T-helper 1 cell treated with Interleukin-12 subunit alpha and Interleukin-12 subunit beta and Interleukin-4 antibody, amounts not matched to agents 30 μg/mL and 1 μg/mL, for 36 hours (primary cell): ENCODE data around the gene TMEM259.
A peak's percentile ranks its signal among the peaks of the same experiment; 100 is the strongest.

Experiments used
- H3K27ac Mint-ChIP-seq: one replicate; pipeline ENCODE4 v1.8.0; 2021; ENCODE audit warnings: mild to moderate bottlenecking, mixed read lengths
- H3K27me3 Mint-ChIP-seq: one replicate; pipeline ENCODE4 v1.8.0; 2021; ENCODE audit warnings: low read depth, mixed read lengths
- H3K36me3 Mint-ChIP-seq: one replicate; pipeline ENCODE4 v1.8.0; 2021; ENCODE audit warnings: low read depth, mixed read lengths
- H3K4me1 Mint-ChIP-seq: one replicate; pipeline ENCODE4 v1.8.0; 2021; ENCODE audit warnings: low read depth, mixed read lengths
- H3K4me3 Mint-ChIP-seq: one replicate; pipeline ENCODE4 v1.8.0; 2021; ENCODE audit warnings: mild to moderate bottlenecking, moderate library complexity, mixed read lengths
- H3K9me3 Mint-ChIP-seq: one replicate; pipeline ENCODE4 v1.8.0; 2021; ENCODE audit warnings: mixed read lengths

The TMEM259 gene

DNA sequence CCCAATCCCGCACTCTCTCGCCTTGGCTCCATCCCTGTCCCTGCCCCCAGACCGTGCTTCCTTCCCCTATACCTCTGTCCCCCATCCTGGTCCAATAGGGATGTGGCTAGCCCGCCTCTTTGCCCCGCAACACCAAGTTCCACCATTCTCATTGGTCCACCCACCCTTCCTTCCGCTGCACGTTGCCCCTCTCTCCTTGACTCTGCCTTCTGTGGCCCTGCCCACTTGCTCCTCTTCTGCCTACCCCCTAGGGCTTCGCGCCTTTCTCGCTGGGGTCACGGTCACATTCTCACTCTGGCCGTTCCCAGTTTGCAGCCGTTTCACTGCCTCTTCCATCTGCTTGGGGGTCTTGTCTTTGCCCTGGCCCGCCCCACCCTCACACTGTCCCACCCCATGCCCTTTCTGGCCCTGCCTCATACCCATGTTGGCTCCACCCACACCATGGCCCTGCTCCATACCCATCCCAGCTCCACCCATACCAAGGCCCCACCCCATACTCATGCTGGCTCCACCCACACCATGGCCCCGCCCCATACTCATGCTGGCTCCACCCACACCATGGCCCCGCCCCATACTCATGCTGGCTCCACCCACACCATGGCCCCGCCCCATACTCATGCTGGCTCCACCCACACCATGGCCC, 41.6 kb upstream of the TMEM259 start:
- peaks cover 5% of the 10 kb centered on the region for H3K36me3 Mint-ChIP-seq
- H3K27me3 Mint-ChIP-seq, result no peaks in the 10 kb centered on the region
- no peaks in the 10 kb centered on the region for H3K9me3 Mint-ChIP-seq
- no peak overlapping the region for H3K4me3 Mint-ChIP-seq
- H3K4me1 Mint-ChIP-seq, result peaks cover 22% of the 10 kb centered on the region
- H3K27ac Mint-ChIP-seq, result no peak overlapping the region

DNA sequence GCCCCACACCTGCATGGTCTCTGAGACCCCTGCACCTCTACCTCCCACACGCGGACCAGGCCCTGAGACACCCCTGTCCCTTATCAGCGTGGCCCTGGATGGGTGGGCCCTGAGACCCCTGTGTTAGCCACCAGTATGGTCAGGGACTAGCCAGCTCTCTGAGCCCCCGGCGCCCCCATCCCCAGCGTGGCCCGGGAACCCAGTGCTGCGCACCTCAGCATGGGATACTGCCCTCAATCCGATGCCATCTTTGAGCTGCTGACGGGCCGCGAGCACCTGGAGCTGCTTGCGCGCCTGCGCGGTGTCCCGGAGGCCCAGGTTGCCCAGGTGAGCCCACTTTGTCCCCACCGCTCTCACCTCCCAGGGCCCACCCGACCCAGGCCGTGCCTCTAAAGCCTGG, 41.1 kb upstream of the TMEM259 start:
- Mint-ChIP-seq H3K4me1 (peaks cover 28% of the 10 kb centered on the region), H3K4me3 (no peak overlapping the region), H3K9me3 (no peaks in the 10 kb centered on the region), H3K27ac (no peak overlapping the region), H3K27me3 (no peaks in the 10 kb centered on the region), H3K36me3 (peaks cover 10% of the 10 kb centered on the region)

DNA sequence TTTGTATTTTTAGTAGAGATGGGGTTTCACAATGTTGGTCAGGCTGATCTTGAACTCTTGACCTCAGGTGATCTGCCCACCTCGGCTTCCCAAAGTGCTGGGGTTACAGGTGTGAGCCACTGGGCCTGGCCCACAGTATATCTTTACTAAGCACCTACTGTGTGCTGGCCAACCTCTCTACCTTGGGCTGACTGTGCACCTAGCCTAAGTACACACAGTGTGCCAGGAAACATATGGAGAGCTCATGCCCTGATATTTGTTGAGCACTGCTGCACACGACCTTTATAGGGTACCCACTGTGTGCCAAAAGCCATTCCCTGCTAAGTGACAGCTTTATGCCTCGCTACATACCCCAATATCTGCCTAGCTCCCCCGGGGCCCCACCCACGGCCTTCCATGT, 39.8 kb upstream of the TMEM259 start:
- no peaks in the 10 kb centered on the region for H3K27me3 Mint-ChIP-seq
- no peak overlapping the region for H3K27ac Mint-ChIP-seq
- peaks cover 28% of the 10 kb centered on the region for H3K4me1 Mint-ChIP-seq
- no peak overlapping the region for H3K4me3 Mint-ChIP-seq
- H3K36me3 Mint-ChIP-seq, result peaks cover 18% of the 10 kb centered on the region
- H3K9me3 Mint-ChIP-seq, result no peaks in the 10 kb centered on the region

DNA sequence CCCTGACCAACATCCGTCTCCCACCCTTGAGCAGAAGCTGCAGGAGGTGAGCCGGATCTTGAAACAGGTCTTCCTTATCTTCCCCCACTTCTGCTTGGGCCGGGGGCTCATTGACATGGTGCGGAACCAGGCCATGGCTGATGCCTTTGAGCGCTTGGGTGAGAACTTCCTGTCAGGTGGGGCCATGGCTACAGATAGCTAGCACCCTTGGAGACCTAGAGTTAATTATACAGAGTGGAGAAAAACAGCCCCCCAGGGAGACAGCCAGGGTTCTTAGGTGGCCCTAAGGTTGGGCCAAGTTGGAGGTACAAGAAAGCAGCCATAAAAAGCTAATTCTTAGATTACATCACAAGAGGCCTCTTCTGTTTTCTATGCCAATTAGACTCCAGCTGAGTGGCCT, 37.2 kb upstream of the TMEM259 start:
- H3K9me3 Mint-ChIP-seq, result no peaks in the 10 kb centered on the region
- no peaks in the 10 kb centered on the region for H3K27me3 Mint-ChIP-seq
- peaks cover 18% of the 10 kb centered on the region for H3K36me3 Mint-ChIP-seq
- H3K27ac Mint-ChIP-seq, result peak overlapping the region; percentile 21
- H3K4me1 Mint-ChIP-seq, result peaks cover 16% of the 10 kb centered on the region
- H3K4me3 Mint-ChIP-seq, result no peak overlapping the region

DNA sequence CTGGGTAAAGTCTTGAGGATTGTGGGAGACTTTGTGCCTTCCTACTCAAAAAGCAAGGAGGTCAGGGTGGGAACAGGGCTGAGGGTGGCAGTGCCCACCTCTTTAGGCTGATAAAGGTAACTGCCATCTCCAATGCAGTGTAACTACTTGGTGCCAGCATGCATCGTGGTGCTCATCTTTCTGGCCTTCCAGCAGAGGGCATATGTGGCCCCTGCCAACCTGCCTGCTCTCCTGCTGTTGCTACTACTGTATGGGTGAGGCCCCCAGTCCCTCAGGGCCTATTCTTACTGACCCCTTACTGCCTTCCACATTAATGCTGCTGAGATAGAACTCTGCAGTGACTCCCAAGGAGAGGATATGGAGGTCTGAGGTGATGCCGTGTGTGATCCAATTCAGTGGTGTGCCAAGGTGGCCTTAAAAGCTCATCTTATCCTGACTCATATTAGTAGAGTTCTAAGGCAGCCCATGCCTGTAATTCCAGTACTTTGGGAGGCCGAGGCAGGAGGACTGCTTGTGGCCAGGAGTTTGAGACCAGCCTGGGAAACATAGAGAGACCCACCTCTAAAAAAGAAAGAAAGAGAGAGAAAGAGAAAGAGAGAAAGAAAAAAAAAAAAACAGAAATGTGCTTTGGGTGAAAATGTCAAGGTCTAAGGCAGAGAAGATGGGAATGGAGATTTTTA, 36.4 kb upstream of the TMEM259 start:
- H3K4me3 Mint-ChIP-seq, result peak overlapping the region; percentile 12
- peak overlapping the region; percentile 79 for H3K27ac Mint-ChIP-seq

DNA sequence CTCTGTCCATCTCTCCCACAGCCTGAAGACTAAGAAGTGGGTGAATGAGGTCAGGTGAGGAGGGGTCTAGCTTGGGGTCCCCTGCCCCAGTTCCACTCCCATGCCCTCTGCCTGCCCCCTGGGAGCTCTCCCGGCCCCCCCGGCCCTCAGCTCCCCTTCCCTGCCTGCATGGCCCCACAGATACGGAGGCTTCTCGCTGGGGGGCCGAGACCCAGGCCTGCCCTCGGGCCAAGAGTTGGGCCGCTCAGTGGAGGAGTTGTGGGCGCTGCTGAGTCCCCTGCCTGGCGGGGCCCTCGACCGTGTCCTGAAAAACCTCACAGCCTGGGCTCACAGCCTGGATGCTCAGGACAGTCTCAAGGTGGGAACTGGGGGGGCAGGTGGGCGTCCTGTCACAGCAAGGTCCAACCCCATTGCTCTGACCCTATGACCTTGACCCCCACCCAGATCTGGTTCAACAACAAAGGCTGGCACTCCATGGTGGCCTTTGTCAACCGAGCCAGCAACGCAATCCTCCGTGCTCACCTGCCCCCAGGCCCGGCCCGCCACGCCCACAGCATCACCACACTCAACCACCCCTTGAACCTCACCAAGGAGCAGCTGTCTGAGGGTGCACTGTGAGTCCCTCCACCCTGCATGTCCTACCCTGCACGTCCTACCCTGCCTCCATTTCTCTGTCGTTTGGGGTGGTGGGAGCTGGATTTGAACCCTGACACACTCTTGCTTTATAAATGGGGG, 35.1 kb upstream of the TMEM259 start:
- Mint-ChIP-seq H3K4me3 (no peak overlapping the region), H3K4me1 (peaks cover 17% of the 10 kb centered on the region), H3K27me3 (no peaks in the 10 kb centered on the region), H3K36me3 (peaks cover 18% of the 10 kb centered on the region), H3K9me3 (no peaks in the 10 kb centered on the region), H3K27ac (no peak overlapping the region)

More for the DNA sequence above, 36.4 kb upstream of the TMEM259 start:
- Mint-ChIP-seq H3K36me3 (peaks cover 18% of the 10 kb centered on the region), H3K9me3 (no peaks in the 10 kb centered on the region), H3K4me1 (peaks cover 15% of the 10 kb centered on the region), H3K27me3 (no peaks in the 10 kb centered on the region)

DNA sequence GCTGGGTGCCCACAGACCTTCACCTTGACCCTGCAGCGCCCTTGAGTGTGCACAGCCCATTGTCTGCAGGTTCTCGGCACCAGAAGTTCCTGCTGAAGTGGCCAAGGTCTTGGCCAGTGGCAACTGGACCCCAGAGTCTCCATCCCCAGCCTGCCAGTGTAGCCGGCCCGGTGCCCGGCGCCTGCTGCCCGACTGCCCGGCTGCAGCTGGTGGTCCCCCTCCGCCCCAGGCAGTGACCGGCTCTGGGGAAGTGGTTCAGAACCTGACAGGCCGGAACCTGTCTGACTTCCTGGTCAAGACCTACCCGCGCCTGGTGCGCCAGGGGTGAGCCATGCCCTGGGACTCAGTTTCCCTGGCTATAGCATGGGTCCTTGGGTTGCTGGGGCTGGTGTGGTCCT, 34.1 kb upstream of the TMEM259 start:
- no peaks in the 10 kb centered on the region for H3K9me3 Mint-ChIP-seq
- H3K4me1 Mint-ChIP-seq, result peaks cover 17% of the 10 kb centered on the region
- H3K36me3 Mint-ChIP-seq, result peaks cover 18% of the 10 kb centered on the region
- H3K4me3 Mint-ChIP-seq, result no peak overlapping the region
- H3K27ac Mint-ChIP-seq, result no peak overlapping the region
- H3K27me3 Mint-ChIP-seq, result no peaks in the 10 kb centered on the region

DNA sequence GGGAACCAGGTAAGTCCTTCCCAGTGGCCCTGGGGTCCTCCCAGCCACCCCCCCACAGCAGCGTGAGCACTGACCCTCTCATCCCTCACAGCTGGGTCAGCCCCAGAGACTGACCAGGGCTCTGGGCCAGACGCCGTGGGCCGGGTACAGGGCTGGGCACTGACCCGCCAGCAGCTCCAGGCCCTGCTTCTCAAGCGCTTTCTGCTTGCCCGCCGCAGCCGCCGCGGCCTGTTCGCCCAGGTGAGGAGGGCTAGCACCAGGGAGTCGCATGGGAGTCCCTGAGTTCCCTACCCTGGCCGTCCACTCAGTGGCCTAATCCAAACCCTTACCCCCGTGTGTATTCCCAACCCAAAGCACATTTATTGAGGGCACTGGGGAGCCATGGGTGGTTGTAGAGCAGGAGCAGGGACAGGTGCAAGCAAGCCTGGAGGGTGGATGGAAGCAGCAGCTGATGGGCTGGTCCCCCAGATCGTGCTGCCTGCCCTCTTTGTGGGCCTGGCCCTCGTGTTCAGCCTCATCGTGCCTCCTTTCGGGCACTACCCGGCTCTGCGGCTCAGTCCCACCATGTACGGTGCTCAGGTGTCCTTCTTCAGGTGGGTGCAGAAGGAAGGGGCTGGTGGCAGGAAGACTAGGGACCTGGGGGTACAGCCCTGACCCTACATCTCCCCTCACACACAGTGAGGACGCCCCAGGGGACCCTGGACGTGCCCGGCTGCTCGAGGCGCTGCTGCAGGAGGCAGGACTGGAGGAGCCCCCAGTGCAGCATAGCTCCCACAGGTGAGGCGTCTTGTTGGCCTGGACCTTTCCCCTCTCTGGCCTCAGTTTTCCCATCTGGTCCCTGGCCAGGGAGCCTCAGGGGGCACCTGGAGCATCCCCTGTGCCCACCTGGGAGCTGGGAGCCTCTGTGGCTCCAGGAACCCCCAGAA, 33.4 kb upstream of the TMEM259 start:
- no peak overlapping the region for H3K27ac Mint-ChIP-seq
- no peak overlapping the region for H3K4me3 Mint-ChIP-seq
- H3K27me3 Mint-ChIP-seq, result no peaks in the 10 kb centered on the region
- H3K4me1 Mint-ChIP-seq, result peaks cover 17% of the 10 kb centered on the region
- peaks cover 18% of the 10 kb centered on the region for H3K36me3 Mint-ChIP-seq
- no peaks in the 10 kb centered on the region for H3K9me3 Mint-ChIP-seq

DNA sequence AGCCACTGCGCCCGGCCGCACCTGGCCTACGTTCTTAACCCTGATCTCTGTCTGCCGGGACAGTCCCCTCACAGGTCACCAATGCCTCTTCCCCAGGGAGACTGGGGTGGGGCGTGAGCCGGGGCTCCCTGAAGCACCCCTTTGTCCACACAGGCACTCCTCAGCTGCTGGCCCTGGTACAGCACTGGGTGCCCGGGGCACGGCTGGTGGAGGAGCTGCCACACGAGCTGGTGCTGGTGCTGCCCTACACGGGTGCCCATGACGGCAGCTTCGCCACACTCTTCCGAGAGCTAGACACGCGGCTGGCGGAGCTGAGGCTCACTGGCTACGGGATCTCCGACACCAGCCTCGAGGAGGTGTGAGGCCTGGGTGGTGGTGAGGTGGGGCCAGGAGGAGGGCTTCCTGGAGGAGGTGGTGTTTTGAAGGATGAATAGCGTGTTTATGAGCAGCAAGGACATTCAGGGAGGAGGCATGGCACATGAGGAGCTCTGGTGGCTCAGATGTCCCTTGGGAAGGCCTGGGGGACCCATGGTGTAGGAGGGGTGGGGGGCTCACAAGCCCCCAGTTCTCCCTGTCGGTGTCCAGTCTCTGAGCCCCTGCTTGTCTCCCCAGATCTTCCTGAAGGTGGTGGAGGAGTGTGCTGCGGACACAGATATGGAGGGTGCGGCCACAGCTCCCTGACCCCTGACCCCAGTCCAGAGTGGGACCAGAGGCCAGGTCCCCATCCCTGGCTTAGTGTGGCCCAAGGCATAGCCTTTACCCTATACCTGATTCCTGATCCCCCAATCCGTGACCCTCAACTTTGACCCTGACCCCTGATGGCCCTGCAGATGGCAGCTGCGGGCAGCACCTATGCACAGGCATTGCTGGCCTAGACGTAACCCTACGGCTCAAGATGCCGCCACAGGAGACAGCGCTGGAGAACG, 32.5 kb upstream of the TMEM259 start:
- Mint-ChIP-seq H3K27ac (no peak overlapping the region), H3K4me3 (no peak overlapping the region), H3K27me3 (no peaks in the 10 kb centered on the region), H3K9me3 (no peaks in the 10 kb centered on the region), H3K36me3 (peaks cover 18% of the 10 kb centered on the region), H3K4me1 (peaks cover 17% of the 10 kb centered on the region)

DNA sequence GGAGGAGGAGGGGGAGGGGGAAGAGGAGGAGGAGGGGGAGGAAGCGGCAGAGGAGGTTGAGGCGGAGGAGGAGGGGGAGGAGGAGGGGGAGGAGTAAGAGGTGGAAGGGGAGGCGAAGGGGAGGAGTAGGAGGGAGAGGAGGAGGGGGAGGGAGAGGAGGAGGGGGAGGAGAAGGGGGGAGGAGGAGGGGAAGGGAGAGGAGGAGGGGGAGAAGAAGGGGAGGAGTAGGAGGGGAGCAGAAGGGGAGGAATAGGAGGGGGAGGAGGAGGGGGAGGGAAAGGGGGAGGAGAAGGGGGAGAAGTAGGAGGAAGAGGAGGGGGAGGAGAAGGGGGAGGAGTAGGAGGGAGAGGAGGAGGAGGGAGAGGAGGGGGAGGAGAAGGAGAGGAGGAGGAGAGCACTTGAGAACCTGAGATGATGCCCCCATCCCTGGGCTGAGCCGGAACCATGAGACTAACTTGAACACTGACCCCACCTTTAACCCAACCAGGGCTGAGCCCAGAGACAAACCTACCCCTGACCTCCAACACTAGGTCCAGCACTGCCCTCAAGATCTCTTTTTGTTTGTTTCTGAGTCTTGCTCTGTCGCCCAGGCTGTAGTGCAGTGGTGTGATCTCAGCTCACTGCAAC, 31.5 kb upstream of the TMEM259 start:
- H3K9me3 Mint-ChIP-seq, result no peaks in the 10 kb centered on the region
- H3K4me3 Mint-ChIP-seq, result no peak overlapping the region
- H3K27ac Mint-ChIP-seq, result no peak overlapping the region
- peaks cover 13% of the 10 kb centered on the region for H3K36me3 Mint-ChIP-seq
- peaks cover 12% of the 10 kb centered on the region for H3K4me1 Mint-ChIP-seq
- no peaks in the 10 kb centered on the region for H3K27me3 Mint-ChIP-seq

DNA sequence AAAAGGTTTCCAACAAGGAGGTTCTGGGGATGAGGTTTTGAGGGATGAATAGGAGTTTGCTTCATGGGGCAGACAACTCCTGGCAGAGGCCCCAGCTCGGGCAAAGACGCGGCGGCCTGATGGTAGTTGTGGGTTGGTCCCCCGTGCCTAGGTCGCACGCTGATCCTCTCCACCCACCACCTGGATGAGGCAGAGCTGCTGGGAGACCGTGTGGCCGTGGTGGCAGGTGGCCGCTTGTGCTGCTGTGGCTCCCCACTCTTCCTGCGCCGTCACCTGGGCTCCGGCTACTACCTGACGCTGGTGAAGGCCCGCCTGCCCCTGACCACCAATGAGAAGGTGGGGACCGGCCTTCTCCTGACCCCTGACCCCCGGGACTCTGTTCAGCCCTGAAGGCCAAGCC, 30.9 kb upstream of the TMEM259 start:
- Mint-ChIP-seq H3K9me3 (no peaks in the 10 kb centered on the region), H3K4me1 (peaks cover 7% of the 10 kb centered on the region), H3K36me3 (peaks cover 7% of the 10 kb centered on the region), H3K27ac (no peak overlapping the region), H3K27me3 (no peaks in the 10 kb centered on the region), H3K4me3 (no peak overlapping the region)

DNA sequence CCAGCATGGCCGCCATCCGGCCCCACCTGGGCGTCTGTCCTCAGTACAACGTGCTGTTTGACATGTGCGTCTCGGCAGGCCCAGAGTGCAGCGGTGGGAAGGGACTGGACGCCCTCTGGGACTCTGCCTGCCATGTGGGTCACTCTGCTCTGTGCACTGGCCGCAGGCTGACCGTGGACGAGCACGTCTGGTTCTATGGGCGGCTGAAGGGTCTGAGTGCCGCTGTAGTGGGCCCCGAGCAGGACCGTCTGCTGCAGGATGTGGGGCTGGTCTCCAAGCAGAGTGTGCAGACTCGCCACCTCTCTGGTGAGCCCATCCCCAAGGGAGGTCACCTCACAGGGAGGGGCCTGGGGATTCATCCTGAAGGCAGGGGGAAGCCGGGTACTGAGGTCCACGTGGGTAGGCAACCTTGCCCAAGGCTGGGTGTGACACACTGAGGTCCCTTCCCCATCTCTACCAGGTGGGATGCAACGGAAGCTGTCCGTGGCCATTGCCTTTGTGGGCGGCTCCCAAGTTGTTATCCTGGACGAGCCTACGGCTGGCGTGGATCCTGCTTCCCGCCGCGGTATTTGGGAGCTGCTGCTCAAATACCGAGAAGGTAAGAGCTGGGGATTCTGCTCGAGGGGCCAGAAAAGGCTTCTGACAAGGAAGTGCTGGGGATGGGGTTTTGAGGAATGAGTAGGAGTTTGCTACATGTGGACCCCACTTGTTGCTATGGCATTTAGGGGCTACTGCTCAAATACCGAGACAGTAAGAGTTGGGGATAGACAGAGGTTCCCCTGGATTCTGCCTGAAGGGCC, 30.3 kb upstream of the TMEM259 start:
- peaks cover 6% of the 10 kb centered on the region for H3K4me1 Mint-ChIP-seq
- no peaks in the 10 kb centered on the region for H3K9me3 Mint-ChIP-seq
- peaks cover under 1% of the 10 kb centered on the region for H3K36me3 Mint-ChIP-seq
- no peak overlapping the region for H3K4me3 Mint-ChIP-seq
- H3K27ac Mint-ChIP-seq, result no peak overlapping the region
- H3K27me3 Mint-ChIP-seq, result no peaks in the 10 kb centered on the region
